ENCODE results near the gene MYH4. TPM values are rescaled to one million over a fixed set of nuclear protein-coding genes. Genes with fewer than 3 reads are reported as not detected.

Gene MYH4
- total and polyA plus RNA-seq, 2 experiments from 2014 or later = not detected

DNA sequence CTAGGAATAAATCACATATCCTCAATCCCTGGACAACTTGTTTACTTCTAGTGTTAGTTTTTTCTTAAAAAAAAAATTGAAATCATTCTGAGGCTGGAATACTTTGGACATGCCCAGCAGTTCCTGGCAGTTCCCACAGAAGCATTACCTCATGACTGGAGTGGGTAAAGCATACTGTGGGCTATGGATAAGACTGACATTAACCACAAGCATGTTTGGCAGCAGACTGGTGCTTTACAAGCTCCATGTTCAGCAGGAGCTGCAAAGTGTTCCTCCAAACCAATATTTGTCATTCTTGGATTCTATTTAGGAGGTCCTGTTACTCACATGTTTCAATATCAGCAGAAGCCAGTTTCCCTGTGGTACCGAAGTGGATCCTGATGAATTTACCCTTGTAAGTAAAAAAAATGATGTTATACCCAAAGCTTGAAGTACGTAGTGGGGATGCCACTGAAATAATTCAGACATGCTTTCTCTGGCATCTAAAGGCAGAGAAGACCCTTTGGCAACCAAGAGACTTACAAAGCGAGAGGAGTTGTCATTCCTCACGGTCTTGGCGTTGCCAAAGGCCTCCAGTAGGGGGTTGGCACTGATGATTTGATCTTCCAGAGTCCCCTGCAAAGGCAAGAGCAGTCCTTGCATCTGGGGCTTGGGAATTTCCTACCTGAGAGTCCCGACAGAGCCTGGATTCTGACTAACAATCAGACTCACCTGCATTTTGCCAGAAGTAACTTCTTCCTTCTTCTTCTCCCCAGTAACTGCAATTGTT, 44.1 kb upstream of the MYH4 start:
- no peak overlapping the region for H2AFZ ChIP-seq
- 0 out of 2 replicates have a peak, but pooled peaks cover 11% of the 10 kb centered on the region for H3K27me3 ChIP-seq (replicated peaks; ENCODE audit: insufficient read depth)
- H3K27ac ChIP-seq = no peak overlapping the region
- H4K20me1 ChIP-seq (ENCODE audit: insufficient read depth) = no peaks in the 10 kb centered on the region
- H3K9ac ChIP-seq = no peak overlapping the region
- H3K79me2 ChIP-seq (ENCODE audit: insufficient read depth) = no peaks in the 10 kb centered on the region
- WGBS, 2 experiments (ENCODE audit: low coverage in 1 of 2, low lambda C conversion rate in 2 of 2, missing lambda C conversion rate in 2 of 2) = 16 to 22% methylated on average over 6 of the region's 6 CpGs
- H3K9me2 ChIP-seq (ENCODE audit: insufficient read depth) = no peaks in the 10 kb centered on the region
- no peak overlapping the region for H3K4me3 ChIP-seq
- TF ChIP-seq EZH2phosphoT487 (IDR thresholded peaks at IDR 0.05; ENCODE audit: insufficient read depth, low read depth) (no peak), EZH2 (IDR thresholded peaks at IDR 0.05; ENCODE audit: insufficient read depth, poor library complexity, severe bottlenecking) (no peak)
- no peak overlapping the region for H3K4me2 ChIP-seq (ENCODE audit: unreplicated experiment)
- H3F3A ChIP-seq (ENCODE audit: insufficient read depth) = no peaks in the 10 kb centered on the region
- no peaks in the 10 kb centered on the region for H3K4me1 ChIP-seq (ENCODE audit: insufficient read depth)
- in situ Hi-C loops (cut with MboI) = no loop called here
- peak; percentile 38 for DNase-seq
- H3K9me3 ChIP-seq (ENCODE audit: low read depth) = no peaks in the 10 kb centered on the region
- H3K36me3 ChIP-seq (ENCODE audit: low read depth) = no peaks in the 10 kb centered on the region

DNA sequence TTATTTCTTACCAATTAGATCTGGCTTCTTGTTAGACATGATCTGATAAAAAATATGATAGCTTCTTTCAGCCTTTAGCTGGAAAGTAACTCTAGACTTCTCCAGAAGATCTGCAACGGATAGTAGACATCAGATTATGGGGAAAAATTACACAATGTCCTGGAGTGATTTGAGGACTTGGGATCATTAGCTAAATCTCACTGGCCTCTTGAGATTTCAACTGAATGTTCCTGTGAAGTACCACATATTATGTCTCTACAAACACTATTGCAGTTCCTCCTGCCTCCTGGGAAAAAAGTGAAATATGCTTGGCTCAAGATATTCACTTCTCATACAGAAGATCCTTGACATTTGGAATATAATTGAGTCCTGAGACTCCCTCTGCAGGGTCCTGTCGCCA, 43.5 kb upstream of the MYH4 start:
- no peaks in the 10 kb centered on the region for H3K9me3 ChIP-seq (ENCODE audit: low read depth)
- 0 out of 2 replicates have a peak, but pooled peaks cover 7% of the 10 kb centered on the region for H3K27me3 ChIP-seq (replicated peaks; ENCODE audit: insufficient read depth)
- H3K36me3 ChIP-seq (ENCODE audit: low read depth) = no peaks in the 10 kb centered on the region
- no peak overlapping the region for H3K4me2 ChIP-seq (ENCODE audit: unreplicated experiment)
- no peak overlapping the region for H2AFZ ChIP-seq
- DNase-seq = no peak
- no peak for TF ChIP-seq EZH2phosphoT487 (IDR thresholded peaks at IDR 0.05; ENCODE audit: insufficient read depth, low read depth)
- TF ChIP-seq EZH2 (IDR thresholded peaks at IDR 0.05; ENCODE audit: insufficient read depth, poor library complexity, severe bottlenecking) = no peak
- H3F3A ChIP-seq (ENCODE audit: insufficient read depth) = no peaks in the 10 kb centered on the region
- no peak overlapping the region for H3K9ac ChIP-seq
- H3K79me2 ChIP-seq (ENCODE audit: insufficient read depth) = no peaks in the 10 kb centered on the region
- H3K27ac ChIP-seq = no peak overlapping the region
- 2 to 3% methylated on average over 2 of the region's 2 CpGs for WGBS, 2 experiments (ENCODE audit: low coverage in 1 of 2, low lambda C conversion rate in 2 of 2, missing lambda C conversion rate in 2 of 2)
- no peaks in the 10 kb centered on the region for H3K9me2 ChIP-seq (ENCODE audit: insufficient read depth)
- in situ Hi-C loops (cut with MboI) = no loop called here
- H3K4me3 ChIP-seq = no peak overlapping the region
- H4K20me1 ChIP-seq (ENCODE audit: insufficient read depth) = no peaks in the 10 kb centered on the region
- no peaks in the 10 kb centered on the region for H3K4me1 ChIP-seq (ENCODE audit: insufficient read depth)

DNA sequence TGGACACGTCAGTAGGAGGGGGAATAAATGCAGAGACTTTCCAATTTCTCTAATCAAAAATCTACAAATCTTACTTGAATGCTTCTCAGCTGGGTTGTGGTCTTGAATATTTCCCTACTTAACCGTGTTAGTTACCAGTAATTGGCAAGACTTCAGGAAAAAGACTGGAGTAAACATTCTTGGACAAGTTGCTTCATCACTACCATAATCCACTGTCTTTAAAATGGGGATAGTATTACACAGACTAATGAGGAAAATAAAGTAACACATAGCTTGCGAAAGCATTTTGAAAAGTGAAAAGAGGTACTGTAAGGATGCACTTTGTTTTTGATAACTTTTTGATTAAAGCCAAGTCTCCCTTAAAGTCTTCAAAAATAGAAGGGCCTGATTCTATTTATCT, 30.6 kb upstream of the MYH4 start:
- H2AFZ ChIP-seq = no peak overlapping the region
- no peaks in the 10 kb centered on the region for H3K9me3 ChIP-seq (ENCODE audit: low read depth)
- DNase-seq = no peak
- H3K9ac ChIP-seq = no peak overlapping the region
- H3F3A ChIP-seq (ENCODE audit: insufficient read depth) = no peaks in the 10 kb centered on the region
- no peak overlapping the region for H3K27ac ChIP-seq
- in situ Hi-C loops (cut with MboI) = no loop called here
- no peaks in the 10 kb centered on the region for H3K79me2 ChIP-seq (ENCODE audit: insufficient read depth)
- no peaks in the 10 kb centered on the region; the same call in 1 of the 2 replicates for H3K27me3 ChIP-seq (replicated peaks; ENCODE audit: insufficient read depth)
- H3K9me2 ChIP-seq (ENCODE audit: insufficient read depth) = no peaks in the 10 kb centered on the region
- no peak overlapping the region for H3K4me3 ChIP-seq
- no peak for TF ChIP-seq EZH2 (IDR thresholded peaks at IDR 0.05; ENCODE audit: insufficient read depth, poor library complexity, severe bottlenecking)
- no peak for TF ChIP-seq EZH2phosphoT487 (IDR thresholded peaks at IDR 0.05; ENCODE audit: insufficient read depth, low read depth)
- H4K20me1 ChIP-seq (ENCODE audit: insufficient read depth) = no peaks in the 10 kb centered on the region; the same call in 1 of the 2 replicates
- H3K4me2 ChIP-seq (ENCODE audit: unreplicated experiment) = no peak overlapping the region
- no peaks in the 10 kb centered on the region for H3K4me1 ChIP-seq (ENCODE audit: insufficient read depth)
- H3K36me3 ChIP-seq (ENCODE audit: low read depth) = no peaks in the 10 kb centered on the region
- WGBS, 2 experiments (ENCODE audit: low coverage in 1 of 2, low lambda C conversion rate in 2 of 2, missing lambda C conversion rate in 2 of 2) = 18 to 28% methylated on average over 3 of the region's 3 CpGs

DNA sequence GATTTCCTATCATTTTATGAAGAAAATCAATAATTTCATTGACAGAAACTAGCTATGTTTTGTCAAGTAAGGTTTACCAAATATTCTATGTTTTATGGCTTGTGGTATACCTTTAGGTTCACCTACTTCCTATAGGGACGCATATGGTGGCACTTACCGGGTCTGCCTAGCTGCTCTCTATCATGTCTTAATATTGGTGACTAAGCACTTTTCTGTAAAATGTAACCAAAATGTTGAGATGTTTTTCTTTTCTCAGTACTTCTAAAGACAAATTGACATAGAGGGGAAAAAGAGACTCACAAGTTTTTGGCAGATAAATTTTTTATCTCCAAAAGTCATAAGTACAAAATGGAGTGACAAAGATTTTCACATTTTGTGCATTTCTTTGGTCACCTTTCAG, 22.6 kb upstream of the MYH4 start:
- in situ Hi-C loops (cut with MboI) = no loop called here
- WGBS, 2 experiments (ENCODE audit: low coverage in 1 of 2, low lambda C conversion rate in 2 of 2, missing lambda C conversion rate in 2 of 2) = 69 to 85% methylated on average over 2 of the region's 2 CpGs
- no peaks in the 10 kb centered on the region for H3K9me2 ChIP-seq (ENCODE audit: insufficient read depth)

More for the DNA sequence above, 22.6 kb upstream of the MYH4 start:
- no peak overlapping the region for H2AFZ ChIP-seq
- H3K4me1 ChIP-seq (ENCODE audit: insufficient read depth) = no peaks in the 10 kb centered on the region
- H3K4me3 ChIP-seq = no peak overlapping the region
- peaks cover 2% of the 10 kb centered on the region for H3K9me3 ChIP-seq (ENCODE audit: low read depth)
- no peaks in the 10 kb centered on the region for H3K79me2 ChIP-seq (ENCODE audit: insufficient read depth)
- H3K27ac ChIP-seq = no peak overlapping the region
- H3K27me3 ChIP-seq (replicated peaks; ENCODE audit: insufficient read depth) = no peaks in the 10 kb centered on the region
- TF ChIP-seq EZH2phosphoT487 (IDR thresholded peaks at IDR 0.05; ENCODE audit: insufficient read depth, low read depth) (no peak), EZH2 (IDR thresholded peaks at IDR 0.05; ENCODE audit: insufficient read depth, poor library complexity, severe bottlenecking) (no peak)
- H3K9ac ChIP-seq = no peak overlapping the region
- no peak for DNase-seq
- no peaks in the 10 kb centered on the region for H3F3A ChIP-seq (ENCODE audit: insufficient read depth)
- H3K4me2 ChIP-seq (ENCODE audit: unreplicated experiment) = no peak overlapping the region
- H3K36me3 ChIP-seq (ENCODE audit: low read depth) = no peaks in the 10 kb centered on the region
- H4K20me1 ChIP-seq (ENCODE audit: insufficient read depth) = no peaks in the 10 kb centered on the region

Measured in GM23248 (cell line).